CD4-positive, alpha-beta T cell treated with Interleukin-10 for 1 hour (primary cell): Measurements from ENCODE around the gene CSTF3.
A peak's percentile ranks its signal among the peaks of the same experiment; 100 is the strongest.
"Not testable (repeated sequence)": the region's sequence is repeated elsewhere in the genome, so short reads cannot be mapped to it uniquely, and the experiment has no call there.

Experiments
- DNase-seq: peaks from one replicate; pipeline ENCODE4 v3.0.0-alpha.2; 2020

Gene CSTF3

DNA sequence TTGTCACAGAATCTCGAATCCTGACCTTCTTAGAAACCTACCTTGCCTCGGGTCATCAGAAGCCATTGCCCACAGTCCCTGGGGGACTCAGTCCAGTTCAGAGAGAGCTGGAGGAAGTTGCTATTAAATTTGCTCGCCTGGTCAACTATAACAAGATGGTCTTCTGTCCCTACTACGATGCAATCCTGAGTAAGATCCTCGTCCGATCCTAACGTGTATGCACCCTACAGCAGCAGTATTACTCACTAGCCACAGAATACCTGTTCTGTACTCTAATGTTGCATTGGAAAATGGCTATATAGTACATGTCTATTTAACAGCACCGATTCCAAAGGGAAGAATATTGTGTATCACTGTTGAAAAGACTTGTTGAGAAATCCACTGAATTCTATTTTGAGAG, 88.8 kb downstream of the CSTF3 start:
- DNase-seq: no peak

DNA sequence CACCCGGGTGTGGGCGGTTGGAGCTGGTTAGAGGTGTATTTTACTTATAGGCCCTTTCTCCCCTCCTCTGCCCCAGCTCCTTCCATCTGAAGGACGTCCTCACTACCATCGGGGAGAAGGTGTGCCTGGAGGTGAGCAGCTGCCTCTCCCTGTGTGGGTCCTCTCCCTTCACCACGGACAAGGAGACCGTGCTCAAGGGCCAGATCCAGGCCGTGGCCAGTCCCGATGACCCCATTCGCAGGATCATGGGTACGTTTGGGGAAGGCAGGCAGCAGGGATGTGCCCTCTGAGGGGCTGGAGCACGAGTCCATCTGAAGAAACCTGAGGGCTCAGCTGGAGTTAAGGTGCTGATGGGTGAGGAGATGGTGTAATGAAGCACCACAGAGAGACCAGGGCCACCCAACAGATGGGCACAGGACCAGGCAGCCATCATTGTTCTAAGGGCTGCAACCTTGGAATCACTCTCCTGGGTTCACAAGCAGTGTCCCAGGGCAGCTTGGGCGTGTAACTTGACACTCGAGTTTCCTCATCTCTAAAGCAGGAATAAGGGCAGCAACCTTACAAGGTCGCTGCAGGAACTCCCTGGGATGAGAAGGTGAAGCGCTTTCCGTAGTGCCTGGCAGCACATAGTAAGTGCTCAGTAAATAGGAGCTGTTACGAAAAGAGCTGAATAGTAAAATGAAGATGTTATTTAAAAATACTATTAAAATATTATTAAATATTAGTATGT, 92.5 kb downstream of the CSTF3 start:
- DNase-seq: no peak

DNA sequence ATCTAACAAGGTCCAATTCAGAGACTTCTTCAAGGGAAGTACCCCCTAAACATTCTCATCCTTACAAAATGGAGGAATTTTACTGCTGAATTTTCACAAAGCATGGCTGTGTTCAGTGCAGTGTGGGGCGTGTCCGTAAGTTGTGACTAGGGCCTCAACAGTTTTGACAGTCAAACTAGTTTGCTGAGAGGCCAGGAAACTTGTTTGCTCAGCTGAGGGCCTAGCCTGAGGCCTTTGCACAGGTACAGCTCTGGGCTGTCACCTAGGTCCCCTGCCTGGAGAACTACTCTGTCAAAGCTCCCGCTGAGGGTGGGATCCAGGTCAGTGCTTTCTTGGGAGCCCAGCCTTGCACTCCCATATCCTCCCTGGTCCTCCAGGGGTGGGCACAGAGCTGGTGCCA, 94.0 kb downstream of the CSTF3 start:
- no peak for DNase-seq

DNA sequence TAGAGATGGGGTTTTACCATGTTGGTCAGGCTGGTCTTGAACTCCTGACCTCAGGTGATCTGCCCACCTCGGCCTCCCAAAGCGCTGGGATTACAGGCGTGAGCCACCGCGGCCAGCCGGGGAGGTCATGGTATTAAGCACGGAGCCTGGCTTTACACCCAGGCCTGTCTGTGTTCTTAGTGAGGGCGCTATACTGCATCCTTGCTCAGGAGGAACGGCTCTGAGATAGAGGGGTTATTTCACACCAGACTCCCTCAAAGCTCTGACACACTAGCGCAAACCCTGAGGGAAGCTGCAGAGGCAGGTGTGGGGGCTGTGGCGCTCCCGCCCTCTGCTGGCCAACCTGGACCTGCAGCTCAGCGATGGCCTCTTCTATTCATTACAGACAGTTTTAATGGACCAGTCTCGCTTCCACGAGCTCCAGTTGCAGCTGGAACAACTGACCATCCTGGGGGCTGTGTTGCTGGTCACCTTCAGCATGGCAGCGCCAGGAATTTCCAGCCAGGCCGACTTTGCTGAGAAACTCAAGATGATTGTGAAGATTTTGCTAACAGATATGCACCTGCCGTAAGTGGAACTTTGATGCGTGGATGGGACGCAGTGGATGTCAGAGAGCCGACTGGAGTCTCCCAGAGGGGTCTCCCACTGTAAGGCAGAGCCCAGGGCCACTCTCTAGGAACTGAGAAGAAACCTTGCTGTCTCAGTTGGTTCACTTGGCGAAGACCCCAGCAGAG, 95.7 kb downstream of the CSTF3 start:
- peak; percentile 72 for DNase-seq

DNA sequence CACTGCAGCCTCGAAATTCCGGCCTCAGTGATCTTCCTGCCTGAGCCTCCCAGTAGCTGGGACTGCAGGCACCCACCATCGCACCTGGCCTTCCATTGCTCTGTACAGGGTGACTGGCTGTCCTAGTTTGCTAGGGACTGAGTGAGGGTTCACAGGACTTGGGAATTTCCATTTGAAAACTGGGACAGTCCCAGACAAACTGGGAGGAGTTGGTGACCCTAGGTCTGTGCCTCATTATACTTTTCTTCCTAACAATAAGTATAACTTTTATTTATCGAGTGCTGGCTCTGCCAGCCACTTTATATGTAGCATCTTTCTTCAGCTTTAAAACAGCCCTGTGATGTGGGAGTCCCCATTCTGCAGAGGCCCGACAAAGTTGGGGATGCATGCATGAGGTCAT, 96.4 kb downstream of the CSTF3 start:
- DNase-seq: no peak

DNA sequence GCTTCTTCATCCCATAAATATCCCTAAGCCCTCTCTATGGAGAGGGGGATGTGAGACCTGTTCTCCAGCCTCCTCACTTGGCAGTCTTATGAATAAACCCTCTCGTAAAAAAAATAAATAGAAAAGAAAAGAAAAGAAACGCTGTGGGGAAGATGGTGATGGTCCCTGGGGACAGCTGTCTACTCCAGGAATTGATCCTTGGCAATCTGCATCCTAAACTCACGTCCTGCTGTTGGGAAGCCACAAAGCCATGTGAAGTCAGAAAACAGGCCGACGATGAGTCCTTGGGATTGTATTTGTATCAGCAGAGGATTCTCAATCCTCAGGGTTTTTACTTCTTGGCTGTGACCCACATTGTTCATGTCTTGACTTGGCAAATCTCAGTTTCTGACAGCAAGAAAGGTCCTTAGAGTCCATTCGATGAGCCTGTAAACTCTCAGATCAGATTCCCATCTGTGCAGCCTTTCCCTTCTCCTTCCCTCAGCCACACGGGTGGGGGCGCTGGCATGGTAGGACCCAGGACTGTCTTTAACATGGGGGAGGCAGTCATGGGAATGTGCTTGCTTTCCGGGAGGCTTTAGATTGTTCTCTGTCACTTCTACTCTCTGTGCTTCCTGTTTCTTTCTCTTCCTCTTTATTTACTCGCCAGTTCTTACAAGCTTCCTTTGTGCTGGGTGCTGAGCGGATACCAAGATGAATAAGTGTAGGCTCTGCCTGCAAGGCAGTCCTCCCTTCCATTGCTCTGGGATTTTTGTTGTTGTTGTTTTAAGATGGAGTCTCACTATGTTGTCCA, 97.1 kb downstream of the CSTF3 start:
- DNase-seq: no peak

DNA sequence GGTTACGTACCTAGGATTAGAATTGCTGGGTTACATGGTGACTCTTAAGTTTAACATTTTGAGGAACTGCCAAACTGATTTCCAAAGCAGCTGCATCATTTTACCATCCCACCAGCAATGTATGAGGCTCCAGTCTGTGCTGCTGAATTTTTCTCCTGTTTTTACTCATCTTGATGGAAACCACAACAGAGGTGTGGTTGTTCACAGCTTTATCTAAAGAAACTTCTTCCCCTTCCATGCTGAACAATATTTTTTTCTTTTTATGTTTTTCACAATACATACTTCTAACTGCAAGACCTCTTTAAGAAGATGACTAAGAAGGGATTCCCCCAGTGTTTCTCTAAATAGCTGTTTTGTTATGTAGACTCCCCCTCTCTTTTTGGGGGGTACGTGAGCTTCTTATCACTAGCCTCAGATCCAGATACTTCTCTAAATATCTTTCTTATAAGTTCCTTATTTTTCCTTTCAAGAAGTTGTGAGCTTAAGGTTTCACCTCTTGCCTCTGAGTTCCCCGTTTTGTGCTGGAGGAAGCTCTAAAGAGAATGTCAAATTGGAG, 97.9 kb downstream of the CSTF3 start:
- DNase-seq: no peak

DNA sequence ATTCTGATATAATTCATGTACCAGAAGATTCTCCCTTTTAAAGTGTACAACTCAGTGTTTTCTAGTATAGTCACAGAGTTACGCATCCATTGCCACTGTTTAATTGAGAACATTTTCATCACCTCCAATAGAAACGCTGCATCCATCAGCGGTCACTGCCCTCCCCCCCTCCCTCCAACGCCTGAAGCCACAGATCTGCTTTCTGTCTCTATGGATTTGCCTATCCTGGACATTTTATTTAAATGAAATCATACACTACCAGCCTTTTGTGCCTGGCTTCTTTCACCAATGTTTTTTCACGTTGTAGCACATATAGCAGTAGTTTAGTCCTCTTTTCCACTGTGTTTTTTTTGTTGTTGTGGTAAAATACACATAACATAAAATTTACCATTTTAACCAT, 99.1 kb downstream of the CSTF3 start:
- DNase-seq: no peak

DNA sequence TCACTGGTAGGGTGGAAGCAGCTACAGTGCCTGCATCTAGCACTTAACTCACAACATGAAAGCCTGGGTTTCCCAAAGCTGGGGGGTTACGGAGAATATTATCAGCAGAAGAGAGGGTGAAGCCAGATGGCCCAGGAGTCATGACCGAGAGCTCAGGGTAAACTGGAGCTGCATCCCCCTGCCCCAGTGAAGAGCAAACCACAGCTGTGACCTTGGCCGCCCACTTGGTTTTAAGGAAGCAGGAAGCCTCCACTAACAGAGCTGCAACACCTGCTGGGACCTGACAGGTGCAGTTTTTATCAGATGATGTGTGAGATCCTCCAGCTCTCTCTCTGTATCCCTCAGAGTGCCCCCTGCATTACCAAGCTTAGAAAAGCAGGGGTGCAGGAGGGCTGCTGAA, 101.0 kb downstream of the CSTF3 start:
- DNase-seq: no peak

DNA sequence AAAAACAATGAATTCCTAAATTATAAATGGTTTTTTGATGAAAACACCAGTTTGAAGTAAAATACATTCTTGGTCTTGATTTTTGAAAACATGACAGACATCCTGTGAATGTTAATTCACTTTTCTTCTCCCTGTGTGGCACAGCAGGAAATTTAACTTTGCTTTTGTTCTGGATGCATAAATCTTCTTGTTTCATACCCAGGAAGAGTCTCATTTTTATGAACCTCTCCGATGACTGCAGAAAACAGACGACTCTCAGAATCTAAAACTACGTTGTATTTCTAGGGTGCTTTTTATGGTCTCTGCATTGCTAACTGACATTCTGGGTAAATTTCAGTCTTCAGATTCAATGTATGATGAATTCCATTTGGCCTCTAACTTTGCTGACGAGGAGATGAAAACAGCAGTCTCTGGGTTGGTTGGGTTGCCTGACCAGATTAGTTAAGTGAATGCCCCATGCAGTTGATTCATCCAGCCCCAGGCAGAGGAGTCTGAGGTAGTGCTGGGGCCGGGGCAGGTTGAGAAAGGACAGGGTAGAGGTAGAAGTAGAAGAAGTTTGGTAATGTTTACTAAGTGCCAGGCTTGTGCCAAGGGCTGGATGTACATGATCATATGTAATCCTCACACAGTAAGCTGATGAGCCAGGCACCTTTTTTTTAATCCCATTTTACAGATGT, 101.8 kb downstream of the CSTF3 start:
- no peak for DNase-seq

DNA sequence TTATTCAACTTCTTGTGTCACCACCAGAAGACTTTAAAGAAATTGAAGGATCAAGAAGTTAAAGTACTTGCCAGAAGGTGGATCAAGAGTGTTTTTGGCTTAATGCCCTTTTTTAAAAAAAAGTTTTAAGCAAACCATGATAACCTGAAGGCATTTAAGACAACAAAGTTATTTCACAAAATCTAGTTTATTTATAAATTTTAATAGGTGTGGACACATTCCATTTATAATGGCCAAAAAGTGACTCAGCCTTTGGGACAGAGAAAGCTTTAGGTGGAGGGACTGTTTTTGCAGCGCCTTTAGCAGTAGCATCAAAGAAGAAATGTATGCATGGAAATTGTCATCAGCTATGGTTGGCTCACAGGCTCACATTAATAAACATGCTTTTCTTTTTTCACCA, 104.0 kb downstream of the CSTF3 start:
- no peak for DNase-seq

DNA sequence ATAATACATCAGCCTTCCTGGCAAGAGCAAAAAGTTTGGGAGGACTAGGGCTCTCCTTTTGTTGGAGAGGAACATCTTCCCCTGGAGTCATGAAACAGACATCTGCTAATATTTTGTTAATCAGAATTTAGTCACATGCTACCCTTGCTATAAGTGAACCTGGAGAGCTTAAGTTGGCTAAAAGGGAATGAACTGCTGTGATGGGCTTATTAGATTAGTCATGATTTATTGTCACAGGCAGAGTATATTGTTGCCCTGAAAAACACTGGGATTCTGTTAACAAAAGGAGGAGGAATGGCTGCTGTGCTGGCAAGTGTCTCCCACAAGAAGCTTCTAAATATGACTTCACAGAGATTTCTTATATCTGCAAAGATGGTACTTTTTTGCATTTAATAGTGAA, 105.9 kb downstream of the CSTF3 start:
- DNase-seq: no peak

DNA sequence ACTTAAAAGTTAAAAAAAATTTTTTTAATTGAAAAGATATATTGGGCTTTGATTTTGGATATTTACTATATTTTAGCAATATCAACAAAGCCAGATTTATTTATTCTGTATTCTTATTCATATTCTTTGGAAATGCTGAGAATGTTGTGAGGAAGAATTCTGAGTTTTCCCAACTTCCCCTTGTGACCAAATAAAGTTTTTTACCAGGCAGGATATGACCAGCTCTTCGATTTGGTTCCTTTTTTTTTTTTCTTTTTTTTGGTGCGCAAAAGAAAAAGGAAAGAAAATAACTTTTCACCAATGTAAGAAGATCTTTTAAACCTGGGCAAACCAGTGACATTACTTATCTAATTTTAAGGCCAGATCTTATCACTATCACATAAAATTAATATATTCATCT, 109.0 kb downstream of the CSTF3 start:
- DNase-seq: no peak

DNA sequence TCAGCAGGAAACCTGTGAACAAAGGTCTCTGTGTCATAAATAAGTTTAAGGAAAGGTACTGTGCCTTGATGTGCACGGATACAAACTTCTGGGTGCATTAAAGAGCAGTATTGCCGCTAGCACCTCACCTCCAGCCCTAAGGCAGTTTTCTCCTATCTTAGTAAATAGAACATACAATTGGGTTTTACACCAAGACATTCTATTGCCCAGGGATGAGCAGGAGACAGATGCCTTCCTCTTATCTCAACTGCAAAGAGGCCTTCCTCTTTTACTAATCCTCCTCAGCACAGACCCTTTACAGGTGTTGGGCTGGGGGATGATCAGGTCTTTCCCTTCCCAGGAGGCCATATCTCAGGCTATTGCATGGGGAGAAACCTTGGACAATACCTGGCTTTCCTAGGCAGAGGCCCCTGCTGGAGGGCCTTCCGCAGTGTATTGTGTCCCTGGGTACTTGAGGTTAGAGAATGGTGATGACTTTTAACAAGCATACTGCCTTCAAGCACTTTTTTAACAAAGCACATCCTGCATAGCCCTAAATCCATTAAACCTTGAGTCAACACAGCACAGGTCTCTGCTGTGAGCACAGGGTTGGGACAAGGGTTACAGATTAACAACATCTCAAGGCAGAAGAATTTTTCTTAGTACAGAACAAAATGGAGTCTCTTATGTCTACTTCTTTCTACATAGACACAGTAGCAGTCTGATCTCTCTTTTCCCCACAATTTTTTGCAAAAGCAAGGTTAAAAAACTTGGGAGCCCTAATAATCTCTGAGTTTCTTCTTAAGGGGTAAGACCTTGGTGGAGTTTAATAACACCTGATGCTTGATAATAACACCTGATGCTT, 111.5 kb downstream of the CSTF3 start:
- not testable (repeated sequence) for DNase-seq

DNA sequence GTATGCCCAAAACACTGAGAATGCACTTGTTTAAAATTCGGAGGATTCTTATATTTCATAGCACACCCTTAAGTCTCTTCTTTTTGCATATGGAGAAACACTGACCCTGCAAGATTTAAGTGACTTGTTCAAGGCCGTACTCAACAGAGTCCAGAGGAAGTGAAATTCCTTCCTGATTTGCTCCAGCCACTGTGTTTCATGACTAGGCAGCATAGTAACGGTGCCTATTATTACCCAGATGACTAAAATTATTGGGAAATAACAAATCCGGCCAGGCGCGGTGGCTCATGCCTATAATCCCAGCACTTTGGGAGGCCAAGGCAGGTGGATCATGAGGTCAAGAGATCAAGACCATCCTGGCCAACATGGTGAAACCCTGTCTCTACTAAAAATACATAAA, 112.6 kb downstream of the CSTF3 start:
- DNase-seq: not testable (repeated sequence)

DNA sequence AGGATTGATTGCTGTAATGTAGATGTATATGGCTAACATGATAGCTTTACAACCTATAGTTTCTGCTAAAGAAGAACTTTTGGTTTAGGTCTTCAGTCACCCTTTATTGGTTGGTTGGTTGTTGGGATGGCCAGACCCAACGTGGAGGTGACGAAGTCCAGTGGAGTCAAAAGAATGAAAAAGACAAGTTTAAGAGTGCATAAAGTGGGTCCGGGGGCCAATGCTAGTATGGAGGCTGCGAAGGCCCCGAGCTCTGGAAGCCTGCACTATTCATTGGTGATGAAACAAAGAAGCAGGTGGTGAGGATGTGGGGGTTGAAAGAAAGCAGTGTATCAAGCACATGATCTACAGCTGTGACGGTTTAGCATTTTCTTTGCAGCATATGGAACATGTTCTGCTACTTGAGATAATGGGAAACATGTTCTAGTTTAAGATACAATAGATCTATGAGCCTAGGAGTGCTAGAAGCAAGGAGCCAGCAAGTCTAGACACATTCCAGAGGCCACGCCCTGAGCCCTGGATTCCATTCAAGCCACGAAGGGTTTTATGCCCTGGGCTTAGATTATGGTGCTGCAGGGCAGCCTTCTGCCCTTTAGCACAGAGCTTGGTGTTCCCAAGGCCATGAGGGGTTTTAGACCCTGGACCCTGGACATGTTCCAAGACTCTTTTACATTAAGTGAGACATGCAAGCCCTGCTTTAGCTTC, 115.6 kb downstream of the CSTF3 start:
- DNase-seq: no peak

DNA sequence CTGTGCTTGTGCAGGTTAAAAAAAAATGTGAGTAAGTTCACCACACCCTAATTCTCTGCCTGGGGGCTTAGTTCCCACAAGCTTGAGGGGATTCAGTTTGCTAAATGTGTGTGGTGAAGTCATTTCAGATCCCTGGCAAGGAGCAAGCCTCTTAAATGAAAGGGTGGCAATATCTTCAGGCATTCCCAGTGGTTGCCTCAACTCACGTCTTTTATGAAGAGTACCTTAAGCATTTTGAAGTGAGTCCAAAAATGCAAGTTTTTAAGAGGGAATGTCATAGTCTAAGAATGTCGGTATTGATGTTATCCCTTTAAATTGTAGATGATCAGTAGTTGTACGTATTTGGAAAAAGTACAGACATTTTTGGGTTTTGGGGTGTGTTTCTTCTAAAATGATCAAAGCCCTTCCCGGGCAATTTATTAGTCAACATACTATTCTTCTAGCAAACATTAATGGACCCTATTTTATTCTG, 117.0 kb downstream of the CSTF3 start:
- DNase-seq: no peak

DNA sequence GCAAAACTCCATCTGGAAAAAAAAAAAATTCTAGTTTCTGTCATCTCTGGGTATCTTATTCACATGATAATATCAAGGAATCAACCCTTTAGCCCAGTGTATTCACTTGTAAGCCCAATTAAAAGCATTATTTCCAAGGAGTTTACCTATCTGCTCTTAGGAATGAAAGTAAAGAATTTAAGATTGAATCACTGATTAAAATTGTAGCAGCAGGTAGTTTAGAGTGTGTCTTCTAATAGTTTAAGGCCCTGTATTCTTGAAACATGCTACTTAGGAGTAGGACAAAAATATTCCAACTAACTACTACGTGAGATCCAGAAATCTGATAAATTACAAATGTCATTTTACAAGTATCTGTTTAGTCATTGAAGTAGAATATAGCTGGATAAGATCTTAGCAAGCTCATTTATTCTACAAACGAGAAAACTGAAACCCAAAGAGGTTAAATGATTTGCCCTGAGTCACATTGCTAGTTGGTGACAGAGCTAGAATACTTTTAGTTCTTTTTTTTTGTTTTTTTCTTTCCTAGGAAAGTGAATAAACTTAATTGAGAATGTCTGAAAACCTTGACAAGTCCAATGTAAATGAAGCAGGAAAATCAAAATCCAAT, 118.0 kb downstream of the CSTF3 start:
- DNase-seq: no peak

DNA sequence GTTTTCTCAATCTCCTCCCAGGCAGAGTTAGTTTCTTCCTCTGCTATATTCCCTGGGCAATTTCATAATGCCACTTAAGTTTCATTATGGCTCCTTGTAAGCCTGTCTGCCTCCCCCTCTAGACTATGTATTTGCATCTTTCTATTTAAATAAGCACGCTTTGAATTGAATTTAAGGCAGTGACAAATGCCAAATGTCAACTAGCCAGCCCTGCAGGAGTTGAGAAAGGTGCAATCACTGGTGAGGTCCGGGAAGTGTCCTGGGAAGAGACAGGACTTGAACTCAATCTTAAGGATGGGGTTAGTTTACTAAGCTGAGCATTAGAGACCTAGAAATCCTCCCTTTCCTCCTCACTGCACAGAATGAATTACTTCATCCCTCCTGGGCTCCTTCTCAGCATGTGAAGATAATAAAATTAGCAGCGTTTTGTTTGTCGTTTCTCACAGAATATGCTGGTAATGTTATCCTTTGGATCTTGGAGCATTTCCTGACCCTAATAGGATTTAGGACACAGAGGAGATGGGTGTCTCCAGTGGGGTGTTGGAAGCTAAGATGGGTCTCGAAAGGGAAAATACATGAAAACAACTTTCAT, 120.3 kb downstream of the CSTF3 start:
- DNase-seq: no peak
